CD14-positive monocyte (primary cell): Measurements from ENCODE around the gene TOP2B. TPM values are rescaled to one million over a fixed set of nuclear protein-coding genes. Genes with fewer than 3 reads are reported as not detected.

ENCODE experiments used
- DNase-seq, 3 donors: peaks; one replicate each; pipeline ENCODE4 v3.0.0-alpha.2; 2011 to 2022
- H2AFZ ChIP-seq: 2 replicates; pipeline ENCODE4 v1.6.0; 2012; ENCODE audit warnings: mild to moderate bottlenecking, low read depth, low read length, inconsistent platforms; ENCODE audit not compliant: insufficient read depth, poor library complexity, severe bottlenecking
- H3K27ac ChIP-seq, 2 donors: 1 replicate in 1 of 2; 2 replicates in 1 of 2; pipeline ENCODE4 v1.5.1; 2012 to 2013; ENCODE audit warnings: low read length in 2 of 2, control low read depth in 1 of 2, inconsistent platforms in 1 of 2, low read depth in 1 of 2, mild to moderate bottlenecking in 1 of 2
- H3K27me3 ChIP-seq, 2 donors: one replicate each; pipeline versions ENCODE4 v1.6.0 to v1.6.1; 2011 to 2013; ENCODE audit warnings: low read length in 2 of 2; ENCODE audit not compliant: control insufficient read depth in 2 of 2, insufficient read depth in 2 of 2
- H3K36me3 ChIP-seq, 2 donors: replicated peaks in 1 of 2; 1 replicate in 1 of 2; 2 replicates in 1 of 2; pipeline versions ENCODE4 v1.5.1 to v1.6.1; 2012 to 2013; ENCODE audit warnings: low read length in 2 of 2, control low read depth in 1 of 2, inconsistent platforms in 1 of 2, mild to moderate bottlenecking in 1 of 2; ENCODE audit not compliant: insufficient read depth in 2 of 2, control insufficient read depth in 1 of 2
- H3K4me1 ChIP-seq, 2 donors: 1 replicate in 1 of 2; 2 replicates in 1 of 2; pipeline versions ENCODE4 v1.5.1 to v1.6.1; 2012 to 2013; ENCODE audit warnings: low read length in 2 of 2, control low read depth in 1 of 2, inconsistent platforms in 1 of 2, mild to moderate bottlenecking in 1 of 2, moderate library complexity in 1 of 2; ENCODE audit not compliant: insufficient read depth in 2 of 2, control insufficient read depth in 1 of 2
- H3K4me2 ChIP-seq: replicated peaks from 2 replicates; pipeline ENCODE3; 2012; ENCODE audit warnings: low read length, moderate library complexity, mild to moderate bottlenecking; ENCODE audit not compliant: poor library complexity, severe bottlenecking; ENCODE audit errors: extremely low read depth
- H3K4me3 ChIP-seq, 3 experiments: fragments of 200-600 bp in 1 of 3; sonication (generic) in 1 of 3; replicated peaks in 1 of 3; 1 replicate in 2 of 3; 2 replicates in 1 of 3; pipeline ENCODE4 v1.5.1; 2011 to 2013; ENCODE audit warnings: low read length in 3 of 3, mild to moderate bottlenecking in 3 of 3, control low read depth in 2 of 3, low read depth in 2 of 3, inconsistent platforms in 1 of 3, moderate library complexity in 1 of 3
- H3K79me2 ChIP-seq: 2 replicates; pipeline ENCODE4 v1.6.0; 2012; ENCODE audit warnings: mild to moderate bottlenecking, control low read depth, inconsistent platforms, low read length, moderate library complexity; ENCODE audit not compliant: insufficient read depth
- H3K9ac ChIP-seq: 2 replicates; pipeline ENCODE4 v1.6.0; 2017; ENCODE audit warnings: low read length, mild to moderate bottlenecking; ENCODE audit not compliant: insufficient read depth, poor library complexity, severe bottlenecking
- H3K9me3 ChIP-seq, 2 donors: replicated peaks in 1 of 2; 1 replicate in 1 of 2; 2 replicates in 1 of 2; pipeline versions ENCODE4 v1.5.1 to v1.6.1; 2012 to 2013; ENCODE audit warnings: low read length in 2 of 2, control low read depth in 1 of 2; ENCODE audit not compliant: control insufficient read depth in 1 of 2, insufficient read depth in 1 of 2
- H4K20me1 ChIP-seq: 2 replicates; pipeline ENCODE4 v1.6.0; 2012; ENCODE audit warnings: mild to moderate bottlenecking, low read length, control low read depth, moderate library complexity; ENCODE audit not compliant: insufficient read depth
- H3K27ac Mint-ChIP-seq, 7 donors: one replicate each; pipeline ENCODE4 v1.8.0; 2020; ENCODE audit warnings: mild to moderate bottlenecking in 7 of 7, mixed read lengths in 7 of 7, moderate library complexity in 6 of 7, inconsistent platforms in 2 of 7
- H3K27me3 Mint-ChIP-seq, 3 donors: one replicate each; pipeline ENCODE4 v1.8.0; 2021 to 2022; ENCODE audit warnings: low read depth in 3 of 3, mild to moderate bottlenecking in 3 of 3, mixed read lengths in 3 of 3, moderate library complexity in 3 of 3, inconsistent platforms in 1 of 3
- H3K36me3 Mint-ChIP-seq, 2 donors: one replicate each; pipeline ENCODE4 v1.8.0; 2020; ENCODE audit warnings: mixed read lengths in 2 of 2, inconsistent platforms in 1 of 2, mild to moderate bottlenecking in 1 of 2
- H3K4me1 Mint-ChIP-seq: one replicate; pipeline ENCODE4 v1.8.0; 2020; ENCODE audit warnings: mild to moderate bottlenecking, mixed read lengths
- H3K4me3 Mint-ChIP-seq, 2 donors: one replicate each; pipeline ENCODE4 v1.8.0; 2020; ENCODE audit warnings: mild to moderate bottlenecking in 2 of 2, mixed read lengths in 2 of 2, moderate library complexity in 1 of 2
- H3K9me3 Mint-ChIP-seq, 7 donors: one replicate each; pipeline ENCODE4 v1.8.0; 2020 to 2022; ENCODE audit warnings: mixed read lengths in 7 of 7, mild to moderate bottlenecking in 6 of 7, moderate library complexity in 6 of 7, inconsistent platforms in 2 of 7
- WGBS: methylation state at CpG from one replicate; pipeline ENCODE4 v1.1.5; 2013; ENCODE audit warnings: missing lambda C conversion rate; ENCODE audit not compliant: insufficient coverage; 5-methylcytosine and 5-hydroxymethylcytosine counted together
- intact Hi-C, 2 donors: fragments of 100-400 bp; cut with micrococcal nuclease; formaldehyde crosslinking; loops; one replicate each; pipeline versions ENCODE4 v1.15.0 to v1.15.1; 2023
- polyA plus RNA-seq, 3 donors: library from polyadenylated mRNA; depleted of rRNA in 1 of 3; unstranded in 2 of 3; stranded (reverse) in 1 of 3; fragments of 300-500 nt in 2 of 3; fragments of >200 nt in 1 of 3; fragmentation: Illumina TruSeq in 2 of 3; gene quantifications; 1 replicate in 2 of 3; 2 replicates in 1 of 3; pipeline ENCODE4 v1.2.3, GENCODE V29; 2012 to 2021
- TF ChIP-seq, protein P1 (sequence below): fragments of 200-600 bp; IDR thresholded peaks from one replicate; pipeline ENCODE4 v1.8.0; 2022; ENCODE audit warnings: antibody characterized with exemption, mild to moderate bottlenecking

TOP2B gene
- polyA plus RNA-seq, 3 donors = 21.4 to 27.0 (median 26.1) TPM

DNA sequence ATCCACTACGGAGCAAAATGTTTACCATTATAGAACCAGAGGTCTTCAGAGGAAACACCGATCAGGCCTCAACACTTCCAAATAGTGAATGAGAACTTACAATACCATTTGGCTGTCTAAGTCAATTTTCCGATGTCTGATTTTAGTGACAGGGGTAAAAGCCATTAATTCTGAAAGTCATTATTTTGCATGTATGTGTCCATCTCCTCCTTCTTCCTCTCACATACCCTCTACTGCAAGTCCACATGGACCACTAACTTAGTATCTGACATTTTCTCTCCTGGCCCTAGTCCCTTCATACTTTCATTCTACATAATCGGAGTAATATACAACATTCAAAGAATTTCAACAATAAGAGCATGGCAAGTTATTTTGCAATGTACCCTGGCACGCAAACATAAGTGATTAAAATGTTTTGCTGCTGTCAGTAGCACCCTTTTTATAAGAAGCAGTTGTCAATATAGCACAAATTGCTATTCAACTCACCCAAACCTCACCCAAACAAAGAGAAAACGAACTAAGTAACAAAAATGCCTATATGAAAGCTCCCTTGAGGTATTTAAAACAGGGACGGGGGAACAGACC is 1.9 kb downstream of the TOP2B start:
- Histone ChIP-seq H3K79me2 (peaks cover 65% of the 10 kb centered on the region), H2AFZ (peak overlapping the region; percentile 86), H3K9me3 (no peaks in the 10 kb centered on the region), H3K36me3 (no peaks in the 10 kb centered on the region), H3K27me3 (no peaks in the 10 kb centered on the region), H4K20me1 (peaks cover 48% of the 10 kb centered on the region), H3K4me3 (peak overlapping the region; percentile 78 to 94 (median 88)), H3K4me1 (peaks cover 23 to 50% of the 10 kb centered on the region in 2 donors), H3K27ac (peak overlapping the region in 1 of 2 donors; percentile 89), H3K9ac (peak overlapping the region; percentile 89), H3K4me2 (peak overlapping the region; percentile 84)
- Mint-ChIP-seq H3K36me3 (no peaks in the 10 kb centered on the region), H3K9me3 (no peaks in the 10 kb centered on the region), H3K27me3 (no peaks in the 10 kb centered on the region), H3K4me3 (peak overlapping the region; percentile 90 to 98), H3K27ac (peak overlapping the region; percentile 21 to 96 (median 95)), H3K4me1 (peaks cover 55% of the 10 kb centered on the region)
- 0% methylated on average over 1 of the region's 7 CpGs for WGBS
- intact Hi-C loops = loop anchor here (5.0 to 10.0 kb wide), 2 partner anchors 119 to 1718 kb away; partner anchors contain the start of genes NGLY1 (in 1 of the 2) and NR1D2 (in 1 of the 2)
- TF ChIP-seq, protein P1, sequence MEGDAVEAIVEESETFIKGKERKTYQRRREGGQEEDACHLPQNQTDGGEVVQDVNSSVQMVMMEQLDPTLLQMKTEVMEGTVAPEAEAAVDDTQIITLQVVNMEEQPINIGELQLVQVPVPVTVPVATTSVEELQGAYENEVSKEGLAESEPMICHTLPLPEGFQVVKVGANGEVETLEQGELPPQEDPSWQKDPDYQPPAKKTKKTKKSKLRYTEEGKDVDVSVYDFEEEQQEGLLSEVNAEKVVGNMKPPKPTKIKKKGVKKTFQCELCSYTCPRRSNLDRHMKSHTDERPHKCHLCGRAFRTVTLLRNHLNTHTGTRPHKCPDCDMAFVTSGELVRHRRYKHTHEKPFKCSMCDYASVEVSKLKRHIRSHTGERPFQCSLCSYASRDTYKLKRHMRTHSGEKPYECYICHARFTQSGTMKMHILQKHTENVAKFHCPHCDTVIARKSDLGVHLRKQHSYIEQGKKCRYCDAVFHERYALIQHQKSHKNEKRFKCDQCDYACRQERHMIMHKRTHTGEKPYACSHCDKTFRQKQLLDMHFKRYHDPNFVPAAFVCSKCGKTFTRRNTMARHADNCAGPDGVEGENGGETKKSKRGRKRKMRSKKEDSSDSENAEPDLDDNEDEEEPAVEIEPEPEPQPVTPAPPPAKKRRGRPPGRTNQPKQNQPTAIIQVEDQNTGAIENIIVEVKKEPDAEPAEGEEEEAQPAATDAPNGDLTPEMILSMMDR = no peak
- DNase-seq = no peak

DNA sequence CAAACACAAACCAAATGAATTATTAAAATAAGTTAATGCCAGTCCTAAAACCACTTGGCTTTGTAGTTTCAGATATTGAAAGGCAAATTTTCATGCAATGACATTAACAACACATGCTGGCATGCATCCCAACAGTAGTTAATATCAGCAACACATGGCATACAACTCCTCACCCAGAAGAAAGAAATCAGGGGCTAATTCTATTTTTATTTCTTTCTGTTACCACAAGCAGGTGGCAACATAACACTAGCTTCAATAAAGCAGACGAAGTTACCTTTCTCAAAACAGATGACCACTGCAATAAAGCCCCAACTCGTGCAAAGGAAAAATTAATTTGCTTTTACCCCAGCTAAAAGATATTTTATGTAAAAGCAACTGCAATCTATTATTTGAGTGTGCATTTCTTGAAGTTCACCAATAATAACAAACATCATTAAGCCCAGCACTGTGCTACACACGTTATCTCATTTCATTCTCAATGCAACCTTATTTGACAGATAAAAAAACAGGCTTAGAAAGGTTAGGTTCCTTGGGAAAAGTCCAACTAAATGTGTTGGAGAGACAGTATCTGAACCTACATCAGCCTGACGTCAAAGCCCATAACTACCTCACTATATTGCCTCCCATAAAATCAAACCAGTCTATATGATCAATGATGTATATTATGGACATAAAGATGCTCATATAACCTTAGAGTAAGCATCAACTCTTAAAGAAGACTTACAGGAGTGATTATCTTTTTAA is 2.8 kb downstream of the TOP2B start:
- Histone ChIP-seq H3K27ac (peak overlapping the region in 1 of 2 donors; percentile 89), H3K27me3 (no peaks in the 10 kb centered on the region), H3K79me2 (peaks cover 74% of the 10 kb centered on the region), H3K9me3 (no peaks in the 10 kb centered on the region), H3K4me1 (peaks cover 23 to 50% of the 10 kb centered on the region in 2 donors), H4K20me1 (peaks cover 55% of the 10 kb centered on the region), H2AFZ (no peak overlapping the region), H3K36me3 (no peaks in the 10 kb centered on the region), H3K4me2 (peak overlapping the region; percentile 84), H3K4me3 (peak overlapping the region in 1 of 3 experiments; percentile 88), H3K9ac (no peak overlapping the region)
- Mint-ChIP-seq H3K36me3 (no peaks in the 10 kb centered on the region), H3K4me1 (peaks cover 61% of the 10 kb centered on the region), H3K4me3 (peak overlapping the region in 1 of 2 donors; percentile 13), H3K27ac (peak overlapping the region in 1 of 7 donors; percentile 15), H3K27me3 (no peaks in the 10 kb centered on the region), H3K9me3 (peaks cover 0 to 2% (median 0%) of the 10 kb centered on the region in 7 donors)
- no CpG with 5 or more reads among the region's 4 CpGs for WGBS
- intact Hi-C loops = loop anchor here (5.0 to 10.0 kb wide), 2 partner anchors 120 to 1717 kb away; partner anchors contain the start of genes NGLY1 (in 1 of the 2) and NR1D2 (in 1 of the 2)
- DNase-seq = no peak
- TF ChIP-seq, protein P1 = no peak
